HG03354 (cell line): ENCODE data around the gene IGFBP2.

Experiments used
- ATAC-seq: cut with Tn5 transposase; IDR thresholded peaks from one replicate; pipeline ENCODE4 v1.9.1; 2021; ENCODE audit warnings: mild to moderate bottlenecking; ENCODE audit not compliant: unreplicated experiment, poor library complexity, severe bottlenecking

Gene IGFBP2

DNA sequence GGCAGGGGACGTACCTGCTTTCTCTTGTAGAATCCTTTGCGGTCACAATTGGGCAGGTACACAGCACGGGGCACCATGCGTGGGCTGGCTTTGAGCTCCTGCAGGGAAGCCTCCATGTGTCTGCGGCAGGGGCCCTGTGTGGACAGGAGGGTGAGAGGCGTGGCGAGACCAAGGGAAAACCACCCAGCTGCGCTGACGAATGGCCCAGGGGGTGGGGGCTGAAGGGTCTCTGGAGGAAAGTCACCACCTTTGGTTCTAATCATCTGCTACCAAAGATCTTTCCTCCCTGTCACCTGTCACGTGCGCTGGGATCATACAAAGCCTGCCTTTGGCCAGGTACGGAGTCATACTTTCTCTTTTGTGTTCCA lies 44.9 kb downstream of the IGFBP2 start:
- no peak for ATAC-seq

DNA sequence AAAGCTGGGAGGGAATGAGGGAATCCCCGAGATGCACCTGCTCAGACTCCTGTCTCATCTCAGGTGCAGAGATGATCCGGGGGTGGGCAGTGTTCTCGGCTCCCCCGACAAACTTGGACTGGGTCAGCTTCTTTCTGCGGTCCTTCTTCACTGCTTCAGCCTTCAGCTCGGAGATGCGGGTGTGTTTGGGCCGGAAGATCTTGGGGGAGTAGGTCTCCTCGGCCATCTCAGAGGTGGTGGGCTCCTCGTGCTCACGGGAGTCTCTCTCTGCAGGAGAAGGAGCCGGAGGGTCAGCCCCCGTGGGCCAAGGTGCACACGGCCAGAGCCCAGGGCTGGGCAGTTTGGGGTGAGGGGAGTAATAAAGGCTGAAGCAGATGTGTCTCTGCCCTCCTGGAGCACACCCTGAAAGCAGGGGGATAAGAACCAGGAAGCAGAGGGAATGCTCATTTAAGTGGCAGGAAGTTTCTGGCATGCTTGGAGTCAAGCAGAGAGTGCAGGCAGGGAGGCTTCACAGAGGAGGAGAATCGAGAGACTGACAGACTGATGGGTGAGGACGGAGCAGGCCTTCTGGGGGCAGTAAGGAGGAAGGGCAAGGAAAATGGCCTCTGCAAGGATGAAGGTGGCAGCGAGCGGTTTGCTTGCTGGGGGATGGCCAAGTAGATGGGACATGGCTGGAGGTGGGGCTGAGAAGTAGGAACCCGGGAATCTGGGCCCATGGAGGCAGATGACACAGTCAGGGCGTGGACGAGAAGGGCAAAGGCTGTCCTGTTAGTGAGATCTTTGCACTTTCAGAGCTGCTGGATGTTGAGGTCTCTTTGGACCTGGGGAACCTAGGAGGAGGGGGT lies 45.8 kb downstream of the IGFBP2 start:
- no peak for ATAC-seq

DNA sequence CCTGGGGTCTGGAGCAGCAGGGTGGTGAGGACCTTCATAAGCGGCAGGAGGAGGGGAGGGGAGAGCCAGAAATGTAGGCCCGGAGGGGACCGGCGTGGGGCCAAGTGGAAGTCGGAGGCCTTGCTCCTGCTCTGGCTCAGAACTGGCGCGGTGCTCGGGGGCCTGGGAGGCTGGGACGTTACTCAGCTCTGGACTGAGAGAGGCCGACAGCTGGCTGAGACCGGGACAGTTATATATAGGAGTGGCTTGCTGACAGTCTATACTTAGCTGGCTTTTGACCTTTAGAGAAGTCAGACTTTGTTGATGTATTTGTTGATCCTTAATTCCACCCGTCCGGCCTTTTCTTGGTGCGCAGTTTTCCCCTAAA lies 46.4 kb downstream of the IGFBP2 start:
- ATAC-seq = no peak

- ATAC-seq = no peak
Observed at GRCh38 chr2:216680951-216681629, 47.9 kb downstream of the IGFBP2 start.

- ATAC-seq = no peak
Observed at GRCh38 chr2:216681683-216682082, 48.5 kb downstream of the IGFBP2 start.

GRCh38 chr2:216683846-216684245 lies 50.6 kb downstream of the IGFBP2 start:
- no peak for ATAC-seq

- ATAC-seq = no peak
Observed at GRCh38 chr2:216685327-216685875, 52.2 kb downstream of the IGFBP2 start.

- no peak for ATAC-seq
Observed at GRCh38 chr2:216687111-216687510, 53.9 kb downstream of the IGFBP2 start.

- no peak for ATAC-seq
Observed at GRCh38 chr2:216687646-216688045, 54.4 kb downstream of the IGFBP2 start.

- no peak for ATAC-seq
Observed at GRCh38 chr2:216688731-216689340, 55.6 kb downstream of the IGFBP2 start.

DNA sequence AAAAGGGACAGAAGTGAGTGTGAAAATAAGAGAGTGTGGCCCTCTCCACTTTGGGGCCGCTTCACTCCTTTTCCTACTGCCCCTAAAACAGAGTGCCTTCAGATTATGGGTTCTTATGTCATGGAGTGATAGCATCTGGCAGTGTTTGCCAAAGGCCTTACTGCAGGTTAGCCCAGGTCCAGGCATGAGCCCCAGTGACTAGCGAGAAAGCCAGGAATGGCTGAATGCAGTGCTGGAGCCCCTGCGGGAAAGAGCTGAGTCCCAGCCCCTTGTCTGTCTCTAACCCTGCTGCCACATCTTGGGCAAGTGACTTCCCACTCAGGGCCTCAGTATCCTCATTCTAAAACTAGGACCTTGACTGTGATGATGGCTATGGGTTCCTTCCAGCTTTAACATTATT lies 56.2 kb downstream of the IGFBP2 start:
- no peak for ATAC-seq

GRCh38 chr2:216690456-216690852 lies 57.2 kb downstream of the IGFBP2 start:
- ATAC-seq = no peak

DNA sequence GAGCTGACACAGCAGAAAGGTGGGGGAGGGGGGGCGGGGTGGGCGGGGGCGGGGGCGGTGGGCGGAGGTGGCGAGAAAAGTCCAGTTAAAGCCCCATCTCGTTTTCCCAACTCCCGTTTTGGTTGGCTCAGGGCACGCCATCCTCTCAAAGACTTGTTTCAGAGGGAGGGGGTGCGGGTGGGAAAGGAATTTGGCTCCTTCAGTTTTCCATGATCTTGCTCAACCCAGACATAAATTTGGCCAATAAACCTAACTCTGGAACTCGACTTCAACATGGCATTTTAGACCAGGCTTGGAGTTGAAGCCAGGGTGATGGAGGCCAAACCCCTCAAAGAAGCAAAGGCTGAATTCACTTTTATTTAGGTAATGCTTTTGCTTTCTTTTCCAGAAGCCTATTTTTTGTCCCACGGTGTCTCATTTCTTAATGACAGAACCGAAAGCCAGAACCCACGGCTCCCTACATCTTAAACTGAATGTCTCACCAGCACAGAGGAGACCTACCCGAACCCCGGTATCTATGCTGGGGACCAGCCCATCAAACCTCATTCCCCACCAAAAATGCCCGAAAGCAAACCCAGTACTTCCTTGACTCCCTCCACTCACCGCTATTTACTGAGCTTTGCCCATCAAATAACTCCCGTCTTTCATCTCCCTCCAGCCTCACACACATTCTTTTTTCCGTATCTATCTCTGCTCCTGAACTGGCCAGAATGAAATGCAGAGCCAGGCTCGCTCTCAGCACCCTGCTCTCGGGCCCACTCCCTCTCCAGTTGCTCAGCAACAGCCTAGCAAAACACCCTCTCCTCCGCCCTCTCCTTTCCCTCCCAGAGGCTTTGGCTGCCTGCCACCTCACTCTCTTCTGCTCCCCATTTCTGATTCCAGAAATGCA lies 57.9 kb downstream of the IGFBP2 start:
- ATAC-seq = no peak

GRCh38 chr2:216692636-216693413 lies 59.6 kb downstream of the IGFBP2 start:
- ATAC-seq = peak; percentile 56

GRCh38 chr2:216693414-216694080 lies 60.3 kb downstream of the IGFBP2 start:
- ATAC-seq = no peak

DNA sequence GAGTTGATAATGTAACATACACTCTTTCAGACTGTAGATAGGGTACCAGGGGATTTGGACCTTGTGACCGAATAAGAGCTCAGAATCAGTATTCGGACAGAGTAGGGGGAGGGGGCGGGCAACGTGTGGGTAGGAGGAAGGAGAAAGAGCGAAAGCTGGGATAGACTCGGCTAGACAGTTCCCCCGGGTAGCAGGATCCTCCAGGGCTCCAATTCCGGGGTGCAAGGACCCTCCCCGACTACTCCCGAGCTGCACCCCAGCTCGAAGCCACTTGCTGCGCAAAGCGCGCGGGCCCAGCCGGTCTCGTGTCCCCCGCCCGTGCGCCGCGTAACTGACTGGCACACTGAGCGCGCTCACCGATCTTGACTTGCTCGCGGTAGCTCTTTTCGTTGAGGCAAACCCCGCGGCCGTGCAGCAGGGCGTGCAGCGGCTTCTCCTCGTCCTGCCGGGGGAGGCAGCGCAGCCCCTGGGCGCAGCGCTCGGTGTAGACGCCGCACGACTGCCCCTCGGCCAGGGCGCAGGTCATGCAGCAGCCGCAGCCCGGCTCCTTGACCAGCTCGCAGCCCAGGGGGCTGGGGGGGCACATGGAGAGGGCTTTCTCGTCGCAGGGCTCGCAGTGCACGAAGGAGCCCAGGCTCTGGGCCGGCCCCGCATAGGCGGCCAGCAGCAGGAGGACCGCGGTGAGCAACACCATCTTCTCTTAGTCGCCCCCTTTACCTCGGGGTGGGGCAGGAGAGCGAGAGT lies 61.0 kb downstream of the IGFBP2 start:
- no peak for ATAC-seq

DNA sequence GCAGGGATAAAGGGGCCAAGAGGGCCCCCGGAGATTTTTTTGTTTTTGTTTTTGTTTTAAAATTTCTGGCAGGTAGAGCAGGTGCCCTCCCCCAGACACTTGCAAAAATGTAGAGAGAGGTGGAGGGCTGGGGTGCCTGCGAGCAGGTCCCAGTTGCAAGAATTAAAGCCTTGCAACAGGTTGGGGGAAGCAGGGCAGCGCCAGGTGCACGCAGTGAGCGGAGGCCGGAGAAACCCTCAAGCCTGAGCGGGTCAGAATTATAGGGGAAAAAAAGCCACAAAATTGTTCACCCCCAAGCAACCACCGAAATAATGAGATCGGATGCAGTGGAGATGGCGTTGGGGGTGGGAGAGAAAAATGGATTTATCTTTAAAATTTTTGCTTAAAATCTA lies 61.6 kb downstream of the IGFBP2 start:
- ATAC-seq = no peak

DNA sequence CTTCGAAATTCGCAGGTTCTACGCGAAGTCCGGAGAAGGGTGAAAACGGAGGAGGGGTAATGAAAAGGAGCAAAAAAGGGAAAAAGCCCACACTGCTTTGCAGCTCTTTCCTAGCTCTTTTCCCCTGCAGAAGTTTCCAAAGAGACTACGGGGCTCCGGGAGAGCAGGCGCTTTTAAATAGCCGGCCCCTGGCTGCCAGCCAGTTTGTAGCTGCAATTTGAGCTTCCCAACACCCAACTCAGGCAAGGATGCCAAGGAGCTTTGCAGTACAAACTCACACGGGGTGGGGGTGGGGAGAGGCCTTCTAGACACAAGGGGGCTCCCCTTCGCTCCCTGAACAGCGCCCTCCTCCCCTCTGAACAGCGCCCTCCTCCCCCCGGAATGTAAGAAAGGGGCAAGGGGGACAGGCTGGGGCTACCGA lies 62.2 kb downstream of the IGFBP2 start, which contains the start of gene IGFBP5:
IGFBP5 (minus strand) TSS at position 149 of the 421 bp plus-strand sequence. CDS start 774 bp downstream, outside the sequence.
- no peak for ATAC-seq
